Activated T-helper 1 cell treated with anti-CD3 and anti-CD28 coated beads, Interleukin-12 subunit alpha, Interleukin-12 subunit beta, Interleukin-2, Interleukin-4 antibody, amounts not matched to agents 30 ng/mL and 10 ng/mL and 1 ng/mL, durations not matched to agents 14 hours and 24 hours and 36 hours (primary cell): ENCODE results near the gene KLHDC8A. TPM values are rescaled to one million over a fixed set of nuclear protein-coding genes. Genes with fewer than 3 reads are reported as not detected.
A peak's percentile ranks its signal among the peaks of the same experiment; 100 is the strongest.
"Not testable (repeated sequence)": the region's sequence is repeated elsewhere in the genome, so short reads cannot be mapped to it uniquely, and the experiment has no call there.

Experiments used
- DNase-seq: peaks from one replicate; pipeline ENCODE4 v3.0.0; 2021; ENCODE audit warnings: low spot score
- H3K27ac Mint-ChIP-seq: one replicate; pipeline ENCODE4 v1.8.0; 2021; ENCODE audit warnings: mild to moderate bottlenecking, mixed read lengths
- H3K27me3 Mint-ChIP-seq: one replicate; pipeline ENCODE4 v1.8.0; 2022; ENCODE audit warnings: mild to moderate bottlenecking, moderate library complexity, mixed read lengths; ENCODE audit not compliant: insufficient read depth
- H3K36me3 Mint-ChIP-seq: one replicate; pipeline ENCODE4 v1.8.0; 2021; ENCODE audit warnings: low read depth, mixed read lengths
- H3K4me1 Mint-ChIP-seq: one replicate; pipeline ENCODE4 v1.8.0; 2021; ENCODE audit warnings: low read depth, mixed read lengths
- H3K4me3 Mint-ChIP-seq: one replicate; pipeline ENCODE4 v1.8.0; 2021; ENCODE audit warnings: mild to moderate bottlenecking, moderate library complexity, mixed read lengths
- H3K9me3 Mint-ChIP-seq: one replicate; pipeline ENCODE4 v1.8.0; 2021; ENCODE audit warnings: mixed read lengths
- intact Hi-C: fragments of 100-400 bp; cut with micrococcal nuclease; formaldehyde crosslinking; loops from one replicate; pipeline ENCODE4 v1.15.1; 2024
- total RNA-seq: library from RNA; stranded (reverse); gene quantifications from 2 replicates; pipeline ENCODE4 v1.2.3, GENCODE V29; 2022

Gene KLHDC8A
- total RNA-seq, 1 donor from 2014 or later, result not detected

GRCh38 chr1:205365086-205365485 lies 8.4 kb upstream of the KLHDC8A start:
- H3K27ac Mint-ChIP-seq, H3K4me3 Mint-ChIP-seq, intact Hi-C loops, DNase-seq, H3K9me3 Mint-ChIP-seq, H3K36me3 Mint-ChIP-seq, H3K4me1 Mint-ChIP-seq: not testable (repeated sequence)
- H3K27me3 Mint-ChIP-seq, result peaks cover 26% of the 10 kb centered on the region

GRCh38 chr1:205360891-205361290 lies 4.2 kb upstream of the KLHDC8A start:
- no peak overlapping the region for H3K4me3 Mint-ChIP-seq
- intact Hi-C loops, result no loop called here
- no peak overlapping the region for H3K27ac Mint-ChIP-seq
- no peak for DNase-seq
- no peaks in the 10 kb centered on the region for H3K4me1 Mint-ChIP-seq
- H3K27me3 Mint-ChIP-seq, result peaks cover 28% of the 10 kb centered on the region
- no peaks in the 10 kb centered on the region for H3K36me3 Mint-ChIP-seq
- no peaks in the 10 kb centered on the region for H3K9me3 Mint-ChIP-seq

- DNase-seq, result no peak
- intact Hi-C loops, result no loop called here
- no peaks in the 10 kb centered on the region for H3K4me1 Mint-ChIP-seq
- no peaks in the 10 kb centered on the region for H3K36me3 Mint-ChIP-seq
- no peak overlapping the region for H3K27ac Mint-ChIP-seq
- H3K4me3 Mint-ChIP-seq, result no peak overlapping the region
- H3K9me3 Mint-ChIP-seq, result no peaks in the 10 kb centered on the region
- H3K27me3 Mint-ChIP-seq, result peaks cover 32% of the 10 kb centered on the region
These were observed 3.2 kb upstream of the KLHDC8A start for GRCh38 chr1:205359771-205360565.

DNA sequence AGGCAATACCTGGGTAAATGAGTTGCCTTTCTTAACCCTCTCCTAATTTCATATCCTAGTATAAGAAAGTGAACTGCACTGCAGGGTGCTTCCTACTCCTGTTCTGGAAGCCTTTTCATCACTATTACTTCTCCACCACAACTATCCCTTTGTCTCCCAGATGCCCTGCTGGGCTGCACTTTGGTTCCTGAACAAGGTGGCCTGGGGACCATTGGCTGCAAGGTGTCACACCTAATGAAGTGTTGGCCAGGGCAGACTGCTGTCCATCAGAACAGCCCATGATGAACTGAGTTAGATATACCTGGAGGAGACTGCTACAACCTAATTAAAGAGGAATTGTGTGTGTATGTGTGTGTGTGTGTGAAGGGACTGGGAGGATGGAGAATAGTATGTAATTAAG lies 1.9 kb upstream of the KLHDC8A start:
- Mint-ChIP-seq H3K36me3 (no peaks in the 10 kb centered on the region), H3K27ac (no peak overlapping the region), H3K9me3 (no peaks in the 10 kb centered on the region), H3K4me3 (no peak overlapping the region), H3K4me1 (no peaks in the 10 kb centered on the region), H3K27me3 (peaks cover 27% of the 10 kb centered on the region)
- DNase-seq, result no peak
- intact Hi-C loops, result no loop called here

DNA sequence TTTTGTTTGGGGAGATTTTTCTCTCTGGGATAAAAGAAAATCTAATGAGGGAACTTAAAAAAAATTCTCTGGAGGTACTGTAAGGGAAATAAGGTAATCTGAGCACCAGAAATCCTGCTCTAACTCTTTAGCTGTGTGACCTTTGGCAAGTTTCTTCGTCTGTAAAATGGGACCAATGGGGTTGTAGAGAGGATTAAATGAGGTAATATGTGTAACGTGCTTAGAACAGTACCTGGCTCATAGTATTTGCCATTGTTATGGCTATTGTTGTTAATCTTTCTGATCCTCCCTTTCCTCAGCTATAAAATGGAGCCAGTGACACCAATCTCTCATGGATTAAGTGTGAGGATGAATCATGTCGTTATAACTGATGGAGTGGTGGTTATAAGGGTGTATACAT lies 845 bp upstream of the KLHDC8A start:
- Mint-ChIP-seq H3K36me3 (no peaks in the 10 kb centered on the region), H3K27me3 (peaks cover 22% of the 10 kb centered on the region), H3K27ac (no peak overlapping the region), H3K4me3 (no peak overlapping the region), H3K4me1 (no peaks in the 10 kb centered on the region), H3K9me3 (no peaks in the 10 kb centered on the region)
- DNase-seq, result no peak
- intact Hi-C loops, result no loop called here

GRCh38 chr1:205355075-205355453 lies 1.7 kb downstream of the KLHDC8A start:
- Mint-ChIP-seq H3K4me3 (no peak overlapping the region), H3K27ac (no peak overlapping the region), H3K27me3 (peaks cover 24% of the 10 kb centered on the region), H3K36me3 (no peaks in the 10 kb centered on the region), H3K4me1 (no peaks in the 10 kb centered on the region), H3K9me3 (no peaks in the 10 kb centered on the region)
- intact Hi-C loops, result loop anchor here (2.0 kb wide), 1 partner anchor 20 kb away; no protein-coding TSS in a partner anchor
- DNase-seq, result no peak

GRCh38 chr1:205354259-205355074 lies 2.3 kb downstream of the KLHDC8A start:
- Mint-ChIP-seq H3K27me3 (peaks cover 19% of the 10 kb centered on the region), H3K9me3 (no peaks in the 10 kb centered on the region), H3K27ac (no peak overlapping the region), H3K4me3 (no peak overlapping the region), H3K36me3 (no peaks in the 10 kb centered on the region), H3K4me1 (no peaks in the 10 kb centered on the region)
- intact Hi-C loops, result loop anchor here (1.0 to 2.0 kb wide), 5 partner anchors 20 to 170 kb away; no protein-coding TSS in a partner anchor
- peak; percentile 27 for DNase-seq

- intact Hi-C loops, result loop anchor here (1.0 to 2.0 kb wide), 5 partner anchors 19 to 171 kb away; no protein-coding TSS in a partner anchor
- no peak overlapping the region for H3K27ac Mint-ChIP-seq
- H3K36me3 Mint-ChIP-seq, result no peaks in the 10 kb centered on the region
- peaks cover 19% of the 10 kb centered on the region for H3K27me3 Mint-ChIP-seq
- H3K9me3 Mint-ChIP-seq, result no peaks in the 10 kb centered on the region
- H3K4me3 Mint-ChIP-seq, result no peak overlapping the region
- DNase-seq, result no peak
- no peaks in the 10 kb centered on the region for H3K4me1 Mint-ChIP-seq
These were observed 3.1 kb downstream of the KLHDC8A start for GRCh38 chr1:205353612-205354011.

GRCh38 chr1:205353191-205353590 lies 3.5 kb downstream of the KLHDC8A start:
- H3K4me3 Mint-ChIP-seq, result no peak overlapping the region
- H3K27ac Mint-ChIP-seq, result no peak overlapping the region
- DNase-seq, result no peak
- intact Hi-C loops, result no loop called here
- H3K36me3 Mint-ChIP-seq, result no peaks in the 10 kb centered on the region
- H3K4me1 Mint-ChIP-seq, result no peaks in the 10 kb centered on the region
- peaks cover 17% of the 10 kb centered on the region for H3K27me3 Mint-ChIP-seq
- no peaks in the 10 kb centered on the region for H3K9me3 Mint-ChIP-seq

DNA sequence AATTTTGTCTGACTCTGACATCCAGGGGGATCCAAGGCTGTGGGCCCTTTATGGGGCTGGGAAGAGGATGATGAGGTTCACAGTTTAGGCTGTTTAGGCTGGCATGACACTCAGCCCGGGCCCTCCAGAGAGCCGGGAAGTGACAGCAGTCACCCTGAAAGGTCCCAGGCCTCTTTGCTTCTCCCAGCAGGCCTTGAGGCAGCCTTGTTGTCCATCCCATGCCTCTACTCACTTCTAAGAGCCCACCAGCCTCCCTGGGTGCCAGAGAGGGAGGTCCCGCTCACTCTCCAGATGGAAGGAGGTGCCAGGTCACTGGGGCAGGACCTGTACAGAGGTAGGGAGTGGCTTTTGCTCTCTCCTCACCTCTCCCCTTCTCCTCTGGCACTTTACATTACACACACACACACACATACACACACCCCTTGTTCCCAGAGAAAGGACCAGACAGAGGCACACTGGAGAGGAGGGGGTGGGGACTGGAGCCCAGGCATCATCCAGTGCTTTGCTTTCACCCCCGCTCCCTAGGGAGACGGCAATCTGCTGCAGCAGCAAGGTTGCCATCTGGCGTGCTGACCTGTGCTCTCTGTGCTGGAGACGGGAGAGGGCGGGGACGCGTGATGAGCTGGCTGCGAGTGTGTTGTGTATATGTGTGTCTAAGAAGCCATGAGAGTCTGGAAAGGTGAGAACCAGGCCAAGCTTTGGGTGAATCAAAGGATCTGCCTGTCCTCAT lies 4.6 kb downstream of the KLHDC8A start:
- Mint-ChIP-seq H3K27me3 (peaks cover 17% of the 10 kb centered on the region), H3K9me3 (no peaks in the 10 kb centered on the region), H3K36me3 (no peaks in the 10 kb centered on the region), H3K4me3 (no peak overlapping the region), H3K27ac (no peak overlapping the region), H3K4me1 (no peaks in the 10 kb centered on the region)
- intact Hi-C loops, result no loop called here
- DNase-seq, result no peak

DNA sequence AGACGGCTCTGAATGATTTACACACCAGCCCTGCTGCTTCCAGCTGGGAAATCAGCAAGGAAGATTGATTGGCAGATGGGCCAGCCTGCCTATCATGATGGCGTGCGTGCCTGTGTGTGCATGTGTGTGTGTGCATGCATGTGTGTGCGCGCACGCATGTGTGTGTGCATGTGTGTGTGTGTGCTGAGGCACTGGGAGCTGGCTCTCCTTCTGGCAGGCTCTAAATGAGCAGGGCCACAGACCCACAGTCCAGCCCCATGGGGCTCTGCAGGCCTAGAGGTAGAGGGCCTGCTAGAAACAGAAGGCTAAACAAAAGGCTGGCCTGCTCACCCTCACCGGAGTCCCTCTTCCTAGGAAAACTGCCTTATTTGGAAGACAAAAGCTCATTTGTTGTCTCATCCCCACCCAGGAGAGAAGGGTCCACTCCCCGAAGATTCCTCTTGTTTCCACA lies 6.0 kb downstream of the KLHDC8A start:
- H3K9me3 Mint-ChIP-seq, result no peaks in the 10 kb centered on the region
- no peak overlapping the region for H3K4me3 Mint-ChIP-seq
- H3K27me3 Mint-ChIP-seq, result peaks cover 28% of the 10 kb centered on the region
- intact Hi-C loops, result no loop called here
- no peaks in the 10 kb centered on the region for H3K4me1 Mint-ChIP-seq
- DNase-seq, result no peak
- no peaks in the 10 kb centered on the region for H3K36me3 Mint-ChIP-seq
- no peak overlapping the region for H3K27ac Mint-ChIP-seq

- peaks cover 30% of the 10 kb centered on the region for H3K27me3 Mint-ChIP-seq
- H3K4me3 Mint-ChIP-seq, result no peak overlapping the region
- H3K9me3 Mint-ChIP-seq, result no peaks in the 10 kb centered on the region
- H3K36me3 Mint-ChIP-seq, result no peaks in the 10 kb centered on the region
- DNase-seq, result no peak
- no peaks in the 10 kb centered on the region for H3K4me1 Mint-ChIP-seq
- intact Hi-C loops, result no loop called here
- H3K27ac Mint-ChIP-seq, result no peak overlapping the region
These were observed 6.6 kb downstream of the KLHDC8A start for GRCh38 chr1:205350124-205350523.
